Measurements from ENCODE around the gene POLR1C. TPM values are rescaled to one million over a fixed set of nuclear protein-coding genes. Genes with fewer than 3 reads are reported as not detected.

The POLR1C gene
- total and polyA plus RNA-seq, 4 donors = 29.0 to 50.7 (median 40.5) TPM

GRCh38 chr6:43559328-43559727, 42.4 kb downstream of the POLR1C start:
- Histone ChIP-seq H3K4me3 (no peak overlapping the region), H3K27ac (ENCODE audit: low read depth in 1 of 2, low read length in 1 of 2) (no peak overlapping the region), H3K9me3 (ENCODE audit: control insufficient read depth in 4 of 4, insufficient read depth in 3 of 4, low read length in 3 of 4) (no peaks in the 10 kb centered on the region), H3K27me3 (ENCODE audit: control insufficient read depth in 3 of 3, insufficient read depth in 3 of 3, low read length in 2 of 3) (no peaks in the 10 kb centered on the region), H3K4me1 (ENCODE audit: control insufficient read depth in 5 of 5, insufficient read depth in 5 of 5, low read length in 5 of 5) (no peaks in the 10 kb centered on the region), H3K9ac (ENCODE audit: insufficient read depth in 1 of 2, low read length in 2 of 2) (no peak overlapping the region), H3K36me3 (ENCODE audit: control insufficient read depth in 4 of 4, insufficient read depth in 4 of 4, low read length in 4 of 4) (peaks cover 28 to 57% (median 36%) of the 10 kb centered on the region in 4 donors)
- no peak for DNase-seq
- ATAC-seq (ENCODE audit: insufficient read depth, low FRiP score) = no peak
- no peak for TF ChIP-seq CTCF (IDR thresholded peaks at IDR 0.05; ENCODE audit: control extremely low read depth, extremely low read depth)

GRCh38 chr6:43570876-43571441, 54.1 kb downstream of the POLR1C start:
- no peak for ATAC-seq (ENCODE audit: insufficient read depth, low FRiP score)
- no peak for DNase-seq
- 83 to 84% methylated on average over 5 of the region's 5 CpGs for WGBS, 2 donors

More at GRCh38 chr6:43570876-43571441, 54.1 kb downstream of the POLR1C start:
- peaks cover 19 to 30% (median 24%) of the 10 kb centered on the region in 4 donors for H3K36me3 ChIP-seq (ENCODE audit: control insufficient read depth in 4 of 4, insufficient read depth in 4 of 4, low read length in 4 of 4)
- no peak overlapping the region for H3K27ac ChIP-seq (ENCODE audit: low read depth in 1 of 2, low read length in 1 of 2)
- no peaks in the 10 kb centered on the region for H3K27me3 ChIP-seq (ENCODE audit: control insufficient read depth in 3 of 3, insufficient read depth in 3 of 3, low read length in 2 of 3)
- H3K9ac ChIP-seq (ENCODE audit: insufficient read depth in 1 of 2, low read length in 2 of 2) = no peak overlapping the region
- H3K9me3 ChIP-seq (ENCODE audit: control insufficient read depth in 4 of 4, insufficient read depth in 3 of 4, low read length in 3 of 4) = no peaks in the 10 kb centered on the region
- H3K4me3 ChIP-seq = no peak overlapping the region
- H3K4me1 ChIP-seq (ENCODE audit: control insufficient read depth in 5 of 5, insufficient read depth in 5 of 5, low read length in 5 of 5) = peaks cover 0 to 7% (median 0%) of the 10 kb centered on the region in 5 donors
- no peak for TF ChIP-seq CTCF (IDR thresholded peaks at IDR 0.05; ENCODE audit: control extremely low read depth, extremely low read depth)

Small RNA genes within 50 kb of the gene (small RNA-seq; reads per million reads assigned to genes)
- gene RF00426 (ENCODE audit: low replicate concordance) (not detected), gene RNU6-1113P (ENCODE audit: low replicate concordance) (not detected)

Other genes starting within 250 kb of the POLR1C start
- gene SLC22A7, start 218.8 kb upstream of the POLR1C start, total RNA-seq = not detected
- not detected for gene SLC22A7, start 218.8 kb upstream of the POLR1C start, polyA plus RNA-seq
- 1 to 10 TPM in 1 of 2 donors, under 1 TPM in 1; 0.83 to 1.3 TPM for gene CRIP3, start 208.3 kb upstream of the POLR1C start, total RNA-seq
- gene CRIP3, start 208.3 kb upstream of the POLR1C start, polyA plus RNA-seq = under 1 TPM; 0.39 to 0.69 TPM
- 10 to 100 TPM; 12.5 to 20.5 TPM for gene ZNF318, start 147.4 kb upstream of the POLR1C start, total RNA-seq
- 1 to 10 TPM; 4.1 to 5.1 TPM for gene ZNF318, start 147.4 kb upstream of the POLR1C start, polyA plus RNA-seq
- 10 to 100 TPM; 18.7 to 43.3 TPM for gene ABCC10, start 89.5 kb upstream of the POLR1C start, total RNA-seq
- gene ABCC10, start 89.5 kb upstream of the POLR1C start, polyA plus RNA-seq = 10 to 100 TPM; 15.7 to 33.6 TPM
- gene DLK2, start 61.5 kb upstream of the POLR1C start, total RNA-seq = 1 to 10 TPM; 1.4 to 2.6 TPM
- gene DLK2, start 61.5 kb upstream of the POLR1C start, polyA plus RNA-seq = 1 to 10 TPM; 1.1 TPM
- 10 to 100 TPM; 24.1 to 29.5 TPM for gene TJAP1, start 39.5 kb upstream of the POLR1C start, total RNA-seq
- gene TJAP1, start 39.5 kb upstream of the POLR1C start, polyA plus RNA-seq = 10 to 100 TPM; 21.7 to 22.6 TPM
- 1 to 10 TPM; 2.0 to 4.8 TPM for gene LRRC73, start 6.7 kb upstream of the POLR1C start, total RNA-seq
- gene LRRC73, start 6.7 kb upstream of the POLR1C start, polyA plus RNA-seq = 1 to 10 TPM in 1 of 2 donors, under 1 TPM in 1; 0.87 to 1.8 TPM
- 100 to 1,000 TPM in 1 of 2 donors, 10 to 100 TPM in 1; 86.9 to 105 TPM for gene YIPF3, start 163 bp upstream of the POLR1C start, total RNA-seq
- 100 to 1,000 TPM in 1 of 2 donors, 10 to 100 TPM in 1; 81.3 to 119 TPM for gene YIPF3, start 163 bp upstream of the POLR1C start, polyA plus RNA-seq
- 10 to 100 TPM; 18.9 to 30.1 TPM for gene XPO5, start 58.9 kb downstream of the POLR1C start, total RNA-seq
- 10 to 100 TPM in 1 of 2 donors, 1 to 10 TPM in 1; 9.3 to 13.8 TPM for gene XPO5, start 58.9 kb downstream of the POLR1C start, polyA plus RNA-seq
- 10 to 100 TPM; 10.1 to 27.3 TPM for gene POLH, start 59.1 kb downstream of the POLR1C start, total RNA-seq
- 1 to 10 TPM; 4.0 to 4.8 TPM for gene POLH, start 59.1 kb downstream of the POLR1C start, polyA plus RNA-seq
- 10 to 100 TPM; 54.0 to 78.4 TPM for gene GTPBP2, start 112.2 kb downstream of the POLR1C start, total RNA-seq
- gene GTPBP2, start 112.2 kb downstream of the POLR1C start, polyA plus RNA-seq = 10 to 100 TPM; 49.9 to 67.5 TPM
- 10 to 100 TPM; 18.0 to 19.5 TPM for gene MAD2L1BP, start 118.8 kb downstream of the POLR1C start, total RNA-seq
- 10 to 100 TPM; 14.9 to 29.3 TPM for gene MAD2L1BP, start 118.8 kb downstream of the POLR1C start, polyA plus RNA-seq
- 1 to 10 TPM; 5.4 to 6.4 TPM for gene RSPH9, start 127.9 kb downstream of the POLR1C start, total RNA-seq
- 1 to 10 TPM; 1.7 to 3.8 TPM for gene RSPH9, start 127.9 kb downstream of the POLR1C start, polyA plus RNA-seq
- 10 to 100 TPM; 36.4 to 37.8 TPM for gene MRPS18A, start 170.7 kb downstream of the POLR1C start, total RNA-seq
- gene MRPS18A, start 170.7 kb downstream of the POLR1C start, polyA plus RNA-seq = 10 to 100 TPM; 39.2 to 48.4 TPM